Neural progenitor cell (in vitro differentiated cells): Measurements from ENCODE around the gene PRSS57. TPM values are rescaled to one million over a fixed set of nuclear protein-coding genes. Genes with fewer than 3 reads are reported as not detected.

Experiments
- DNase-seq: peaks from one replicate; pipeline ENCODE4 v3.0.0-alpha.2; 2016; ENCODE audit warnings: low spot score
- H2AFZ ChIP-seq: fragments of 200-600 bp; sonication (generic); replicated peaks from 2 replicates; pipeline ENCODE4 v1.6.1; 2016; ENCODE audit warnings: antibody characterized with exemption
- H3F3A ChIP-seq: fragments of 200-600 bp; sonication (generic); 2 replicates; pipeline ENCODE4 v1.6.1; 2016; ENCODE audit warnings: antibody characterized with exemption, low read depth
- H3K27ac ChIP-seq: fragments of 200-600 bp; sonication (generic); 2 replicates; pipeline ENCODE4 v1.5.1; 2016; ENCODE audit warnings: mild to moderate bottlenecking
- H3K27me3 ChIP-seq: fragments of 200-600 bp; sonication (generic); 2 replicates; pipeline ENCODE4 v1.6.1; 2016; ENCODE audit warnings: mild to moderate bottlenecking, moderate library complexity
- H3K36me3 ChIP-seq: fragments of 200-600 bp; sonication (generic); 2 replicates; pipeline ENCODE4 v1.5.1; 2016
- H3K4me1 ChIP-seq: fragments of 200-600 bp; sonication (generic); 2 replicates; pipeline ENCODE4 v1.6.1; 2016; ENCODE audit warnings: mixed run types
- H3K4me2 ChIP-seq: fragments of 200-600 bp; sonication (generic); 2 replicates; pipeline ENCODE4 v1.6.1; 2016
- H3K4me3 ChIP-seq: fragments of 200-600 bp; sonication (generic); 2 replicates; pipeline ENCODE4 v1.5.1; 2016
- H3K79me2 ChIP-seq: fragments of 200-600 bp; sonication (generic); 2 replicates; pipeline ENCODE4 v1.6.1; 2016; ENCODE audit warnings: low read depth
- H3K9ac ChIP-seq: fragments of 200-600 bp; sonication (generic); 2 replicates; pipeline ENCODE4 v1.6.1; 2016
- H3K9me3 ChIP-seq: fragments of 200-600 bp; sonication (generic); 2 replicates; pipeline ENCODE4 v1.5.1; 2016; ENCODE audit warnings: low read depth
- H4K20me1 ChIP-seq: fragments of 200-600 bp; sonication (generic); 2 replicates; pipeline ENCODE4 v1.6.1; 2016; ENCODE audit warnings: low read depth
- H3K27ac Mint-ChIP-seq: 3 replicates; pipeline ENCODE4 v1.8.0; 2021; ENCODE audit warnings: mixed read lengths
- H3K27me3 Mint-ChIP-seq: 2 replicates; pipeline ENCODE4 v1.8.0; 2022; ENCODE audit warnings: low read depth, mild to moderate bottlenecking, inconsistent platforms, moderate library complexity, mixed read lengths; ENCODE audit not compliant: insufficient read depth
- H3K36me3 Mint-ChIP-seq: 3 replicates; pipeline ENCODE4 v1.8.0; 2021; ENCODE audit warnings: mixed read lengths
- H3K4me1 Mint-ChIP-seq: 3 replicates; pipeline ENCODE4 v1.8.0; 2021; ENCODE audit warnings: mixed read lengths
- H3K4me3 Mint-ChIP-seq: 3 replicates; pipeline ENCODE4 v1.8.0; 2021; ENCODE audit warnings: mild to moderate bottlenecking, moderate library complexity, mixed read lengths
- H3K9me3 Mint-ChIP-seq: 3 replicates; pipeline ENCODE4 v1.8.0; 2020; ENCODE audit warnings: mixed read lengths
- EZH2 ChIP-seq: fragments of 200-600 bp; sonication (generic); IDR thresholded peaks from 2 replicates; pipeline ENCODE4 v1.6.1; 2017; ENCODE audit warnings: antibody characterized with exemption, mild to moderate bottlenecking, moderate library complexity
- EZH2phosphoT487 ChIP-seq: fragments of 200-600 bp; sonication (generic); IDR thresholded peaks from 2 replicates; pipeline ENCODE4 v1.6.1; 2017; ENCODE audit warnings: antibody characterized with exemption
- total RNA-seq: library from RNA; depleted of rRNA; stranded (reverse); fragments of >200 nt; gene quantifications from 2 replicates; pipeline ENCODE4 v1.2.3, GENCODE V29; 2015; ENCODE audit warnings: low replicate concordance
- TF ChIP-seq, protein P1 (sequence below): fragments of 200-600 bp; sonication (generic); IDR thresholded peaks from 2 replicates; pipeline ENCODE4 v1.5.1; 2017; ENCODE audit warnings: antibody characterized with exemption, mild to moderate bottlenecking

Gene PRSS57
- not detected in 2 replicates for total RNA-seq

DNA sequence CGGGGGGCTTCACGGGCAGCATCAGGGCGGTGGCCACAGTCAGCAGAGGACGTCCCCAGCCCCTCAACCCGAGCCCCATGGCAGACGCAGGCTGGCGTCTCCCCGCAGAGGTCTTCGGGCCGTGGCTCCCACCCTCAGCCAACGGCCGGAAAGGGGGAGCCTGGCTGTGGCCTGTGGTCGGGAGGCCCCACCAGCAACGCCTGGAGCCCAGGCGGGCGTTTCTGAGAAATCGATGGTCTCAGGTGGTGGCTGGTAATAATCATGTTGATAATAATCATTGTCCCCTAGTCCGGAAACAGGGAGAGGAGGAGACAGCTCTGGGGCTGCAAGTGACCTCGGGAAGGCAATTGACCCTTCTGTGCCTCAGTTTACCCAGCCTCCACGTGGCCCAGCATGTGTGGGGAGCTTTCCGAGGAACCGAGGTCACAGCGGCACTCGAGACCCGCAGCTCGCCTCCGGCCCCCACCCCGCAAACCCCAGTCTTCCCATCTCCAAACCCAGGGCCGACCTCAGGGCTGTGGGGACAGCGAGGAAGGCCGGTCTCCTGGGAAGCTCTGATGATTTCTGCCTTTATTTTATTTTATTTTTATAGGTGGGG lies at the start of gene PRSS57:
PRSS57 (minus strand) TSS at position 101 of the 598 bp plus-strand sequence; CDS start at position 79, 22 bp downstream.
- Histone ChIP-seq H3K27me3 (no peaks in the 10 kb centered on the region), H3K27ac (no peak within 1 kb of the TSS), H4K20me1 (no peaks in the 10 kb centered on the region), H3F3A (no peaks in the 10 kb centered on the region), H3K9ac (no peak within 1 kb of the TSS), H3K9me3 (no peaks in the 10 kb centered on the region), H3K4me1 (no peaks in the 10 kb centered on the region), H3K36me3 (no peaks in the 10 kb centered on the region), H3K4me2 (no peak within 1 kb of the TSS), H3K4me3 (no peak within 1 kb of the TSS), H3K79me2 (no peaks in the 10 kb centered on the region), H2AFZ (no peak within 1 kb of the TSS)
- H3K9me3 Mint-ChIP-seq, result no peaks in the 10 kb centered on the region
- no peak for TF ChIP-seq EZH2phosphoT487
- no peak for TF ChIP-seq EZH2
- TF ChIP-seq, protein P1, sequence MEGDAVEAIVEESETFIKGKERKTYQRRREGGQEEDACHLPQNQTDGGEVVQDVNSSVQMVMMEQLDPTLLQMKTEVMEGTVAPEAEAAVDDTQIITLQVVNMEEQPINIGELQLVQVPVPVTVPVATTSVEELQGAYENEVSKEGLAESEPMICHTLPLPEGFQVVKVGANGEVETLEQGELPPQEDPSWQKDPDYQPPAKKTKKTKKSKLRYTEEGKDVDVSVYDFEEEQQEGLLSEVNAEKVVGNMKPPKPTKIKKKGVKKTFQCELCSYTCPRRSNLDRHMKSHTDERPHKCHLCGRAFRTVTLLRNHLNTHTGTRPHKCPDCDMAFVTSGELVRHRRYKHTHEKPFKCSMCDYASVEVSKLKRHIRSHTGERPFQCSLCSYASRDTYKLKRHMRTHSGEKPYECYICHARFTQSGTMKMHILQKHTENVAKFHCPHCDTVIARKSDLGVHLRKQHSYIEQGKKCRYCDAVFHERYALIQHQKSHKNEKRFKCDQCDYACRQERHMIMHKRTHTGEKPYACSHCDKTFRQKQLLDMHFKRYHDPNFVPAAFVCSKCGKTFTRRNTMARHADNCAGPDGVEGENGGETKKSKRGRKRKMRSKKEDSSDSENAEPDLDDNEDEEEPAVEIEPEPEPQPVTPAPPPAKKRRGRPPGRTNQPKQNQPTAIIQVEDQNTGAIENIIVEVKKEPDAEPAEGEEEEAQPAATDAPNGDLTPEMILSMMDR, result no peak
- no peak for DNase-seq
- H3K27ac Mint-ChIP-seq, result no peak within 1 kb of the TSS
- no peaks in the 10 kb centered on the region for H3K4me1 Mint-ChIP-seq
- H3K36me3 Mint-ChIP-seq, result no peaks in the 10 kb centered on the region
- peaks cover 7% of the 10 kb centered on the region for H3K27me3 Mint-ChIP-seq
- H3K4me3 Mint-ChIP-seq, result no peak within 1 kb of the TSS

DNA sequence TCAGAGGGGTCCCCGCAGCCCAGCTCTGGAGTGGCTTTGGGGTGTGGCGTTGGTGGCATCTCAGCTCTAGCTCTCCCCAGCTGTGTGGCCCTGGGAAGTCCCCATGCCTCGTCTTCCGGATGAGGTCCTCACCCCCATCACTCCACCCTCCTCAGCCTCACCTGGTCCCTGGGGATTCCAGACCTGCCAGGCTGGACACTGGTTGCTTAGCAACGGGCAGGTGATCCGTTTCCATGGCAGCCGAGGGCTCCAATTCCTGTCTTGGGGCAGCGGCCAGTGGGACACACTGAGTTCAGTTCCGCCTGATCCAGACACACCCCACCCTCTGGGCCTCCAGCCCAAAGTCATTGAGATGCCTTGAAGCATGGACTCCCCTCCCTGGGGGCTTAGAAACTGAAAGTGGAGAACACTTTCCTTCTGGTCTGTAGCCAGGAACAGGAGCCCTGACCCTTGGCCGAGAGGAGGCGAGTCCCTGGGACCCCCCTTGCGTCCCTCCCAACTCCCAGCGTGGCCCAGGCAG lies 48.0 kb upstream of the PRSS57 start:
- Histone ChIP-seq H3K4me2 (no peak overlapping the region), H3K9me3 (no peaks in the 10 kb centered on the region), H3K9ac (no peak overlapping the region), H3F3A (no peaks in the 10 kb centered on the region), H3K4me3 (no peak overlapping the region), H3K27me3 (no peaks in the 10 kb centered on the region), H2AFZ (no peak overlapping the region), H4K20me1 (no peaks in the 10 kb centered on the region), H3K4me1 (no peaks in the 10 kb centered on the region), H3K27ac (no peak overlapping the region), H3K36me3 (no peaks in the 10 kb centered on the region), H3K79me2 (no peaks in the 10 kb centered on the region)
- Mint-ChIP-seq H3K4me3 (no peak overlapping the region), H3K27ac (no peak overlapping the region), H3K27me3 (peaks cover 2% of the 10 kb centered on the region), H3K4me1 (peaks cover 2% of the 10 kb centered on the region), H3K36me3 (peaks cover 10% of the 10 kb centered on the region), H3K9me3 (peaks cover 20% of the 10 kb centered on the region)
- TF ChIP-seq EZH2phosphoT487 (no peak), EZH2 (no peak)
- TF ChIP-seq, protein P1, result no peak
- DNase-seq, result no peak

DNA sequence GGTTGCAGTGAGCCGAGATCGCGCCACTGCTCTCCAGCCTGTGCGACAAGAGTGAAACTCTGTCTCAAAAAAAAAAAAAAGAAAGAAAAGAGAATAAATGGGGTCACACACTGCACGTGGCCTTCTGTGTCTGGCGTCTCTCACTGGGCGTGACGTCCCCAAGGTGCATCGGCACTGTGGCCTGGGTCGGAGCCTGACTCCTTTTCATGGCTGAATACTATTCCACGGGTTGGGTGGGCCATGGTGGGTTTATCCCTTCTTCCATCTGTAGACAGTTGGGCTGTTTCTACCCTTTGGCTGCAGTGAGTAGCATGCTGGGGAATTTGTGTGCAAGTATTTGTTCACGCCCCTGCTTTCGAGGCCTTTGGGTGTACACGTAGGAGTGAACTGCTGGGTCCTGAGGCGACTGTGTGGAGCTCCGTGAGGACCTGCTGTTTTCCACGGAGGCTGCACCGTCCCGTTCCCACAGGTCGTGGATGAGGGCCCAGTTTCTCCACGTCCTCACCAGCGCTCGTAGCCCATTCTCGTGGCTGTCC lies 47.4 kb upstream of the PRSS57 start:
- Mint-ChIP-seq H3K9me3 (peaks cover 20% of the 10 kb centered on the region), H3K4me3 (no peak overlapping the region), H3K27ac (no peak overlapping the region), H3K4me1 (peaks cover 2% of the 10 kb centered on the region), H3K36me3 (peaks cover 10% of the 10 kb centered on the region), H3K27me3 (peaks cover 3% of the 10 kb centered on the region)
- no peak for DNase-seq
- H3K36me3 ChIP-seq, result no peaks in the 10 kb centered on the region
- no peak for TF ChIP-seq EZH2phosphoT487
- TF ChIP-seq EZH2, result no peak
- TF ChIP-seq, protein P1, result no peak
- H3K9me3 ChIP-seq, result no peaks in the 10 kb centered on the region
- no peak overlapping the region for H3K4me2 ChIP-seq
- H3K4me1 ChIP-seq, result no peaks in the 10 kb centered on the region
- H3F3A ChIP-seq, result no peaks in the 10 kb centered on the region
- no peak overlapping the region for H3K9ac ChIP-seq
- H3K27ac ChIP-seq, result no peak overlapping the region
- H3K27me3 ChIP-seq, result no peaks in the 10 kb centered on the region
- H3K4me3 ChIP-seq, result no peak overlapping the region
- no peak overlapping the region for H2AFZ ChIP-seq
- no peaks in the 10 kb centered on the region for H4K20me1 ChIP-seq
- H3K79me2 ChIP-seq, result no peaks in the 10 kb centered on the region
